HL-60/S4 treated with phorbol 12-myristate 13-acetate at 8.2 ng/mL for 4 days and 3 days (cell line): ENCODE results near the gene UBE2V1.
"Not testable (repeated sequence)": the region's sequence is repeated elsewhere in the genome, so short reads cannot be mapped to it uniquely, and the experiment has no call there.

Experiments
- in situ Hi-C: fragments of 300-500 bp; cut with MboI; formaldehyde crosslinking; loops from 2 replicates; pipeline ENCODE4 v1.15.0; 2022; ENCODE audit warnings: low sequenced_read_pairs

UBE2V1 gene

DNA sequence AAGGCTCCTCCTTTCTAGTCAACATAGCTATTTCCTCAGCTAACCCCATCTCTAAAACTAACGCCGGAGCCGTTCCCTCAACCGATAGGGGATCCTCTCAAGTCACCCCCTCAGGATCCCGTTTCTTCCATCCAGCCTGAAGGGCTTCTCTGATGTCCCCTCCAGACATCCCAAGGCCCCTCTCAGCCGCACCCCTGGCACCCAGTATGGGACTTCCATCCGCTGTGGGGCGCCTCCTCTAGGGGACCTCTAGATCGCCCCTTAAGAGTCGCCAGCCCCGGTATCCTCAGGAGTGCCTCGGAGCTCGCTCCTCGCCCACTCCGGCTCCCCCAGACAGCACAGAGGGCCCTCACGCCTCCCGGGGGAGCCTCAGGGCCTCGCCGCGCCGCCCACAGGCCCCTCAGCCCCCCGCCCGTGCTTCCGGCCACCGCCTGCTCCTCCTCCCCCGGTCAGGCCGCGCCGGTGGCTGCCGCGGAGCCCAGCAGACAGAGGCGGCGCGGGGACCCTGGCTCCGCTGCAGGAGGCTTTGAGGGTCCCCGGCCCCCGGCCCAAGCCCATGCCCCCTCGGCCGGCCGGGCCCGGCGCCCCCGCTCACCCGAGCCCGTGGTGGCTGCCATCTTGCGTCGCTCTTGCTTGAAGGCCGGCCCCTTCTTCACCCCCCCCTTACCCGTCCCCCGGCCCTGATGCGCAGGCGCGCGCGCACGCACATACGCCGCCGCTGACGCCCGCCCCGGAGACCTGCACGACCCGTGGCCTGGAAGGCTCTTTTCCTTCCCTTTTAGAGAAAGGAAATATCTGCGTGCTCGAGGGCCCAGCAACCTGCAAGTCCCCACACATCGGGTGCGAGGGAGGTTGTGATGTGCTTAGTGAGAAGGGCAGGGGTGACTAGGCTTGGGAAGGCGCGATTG lies at the start of gene UBE2V1:
TSS of gene UBE2V1 (minus strand) at position 639 of the 908 bp plus-strand sequence. CDS start at position 617, 22 bp downstream.
- in situ Hi-C loops = no loop called here

DNA sequence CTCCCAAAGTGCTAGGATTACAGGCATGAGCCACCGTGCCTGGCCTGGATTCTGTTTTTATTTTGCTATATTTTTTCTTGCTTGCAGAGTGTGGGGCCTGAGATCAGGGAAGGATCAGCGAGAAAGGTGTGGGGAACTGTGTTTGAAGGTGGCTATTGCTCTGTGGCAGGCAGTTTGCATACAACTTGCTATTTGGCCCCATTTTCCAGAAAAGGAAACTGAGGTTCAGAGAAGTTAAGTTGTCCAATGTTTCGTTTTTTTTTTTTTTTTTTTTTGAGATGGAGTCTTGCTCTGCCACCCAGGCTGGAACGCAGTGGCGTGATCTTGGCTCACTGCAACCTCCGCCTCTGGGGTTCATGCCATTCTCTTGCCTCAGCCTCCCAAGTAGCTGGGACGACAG lies 48.5 kb upstream of the UBE2V1 start:
- in situ Hi-C loops = not testable (repeated sequence)

DNA sequence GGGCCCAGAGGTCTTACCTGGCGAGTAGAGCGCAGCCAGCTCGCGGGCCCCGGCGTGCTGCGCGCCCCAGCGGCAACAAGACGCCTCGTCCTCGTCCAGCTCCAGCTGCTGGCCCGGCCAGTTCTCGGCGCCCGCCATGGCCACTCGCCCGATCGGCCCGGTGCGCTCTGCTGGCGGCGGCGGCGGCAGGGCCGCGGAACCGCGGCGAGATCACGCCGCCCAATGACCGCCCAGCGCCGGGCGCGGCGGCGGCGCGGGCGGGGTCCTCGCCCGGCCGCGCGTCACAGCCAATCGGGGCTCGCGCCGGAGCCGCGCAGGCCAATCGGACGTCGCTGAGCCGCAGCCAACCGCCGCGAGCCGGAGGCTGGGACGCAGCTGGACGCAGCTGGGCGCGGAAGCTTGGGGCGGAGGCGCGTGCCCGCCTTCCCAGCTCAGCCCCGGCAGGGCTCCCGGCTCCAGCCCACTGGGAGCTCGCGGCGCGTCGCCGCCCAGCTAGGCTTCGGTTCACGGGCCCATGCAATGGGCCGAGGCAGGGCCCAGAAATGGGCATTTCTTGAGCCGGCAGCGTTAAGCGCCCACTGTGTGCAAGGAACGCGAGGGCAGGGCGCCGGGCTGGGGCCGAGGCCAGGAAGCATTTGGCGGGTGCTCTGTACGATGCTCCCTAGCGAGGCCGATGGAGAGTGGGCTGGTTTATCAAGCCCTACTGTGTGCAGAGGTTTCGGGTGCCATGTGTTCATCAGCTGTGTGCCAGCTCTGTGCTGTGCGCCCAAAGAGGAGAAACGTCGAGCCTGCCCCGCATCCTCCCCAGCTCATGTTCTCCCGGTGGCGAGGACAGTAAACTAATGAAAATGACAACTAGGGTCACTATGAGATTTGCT lies 40.8 kb upstream of the UBE2V1 start, which contains the start of gene PEDS1:
TSS of gene PEDS1 (minus strand) at position 224 of the 878 bp plus-strand sequence. CDS start at position 138, 86 bp downstream.
- in situ Hi-C loops = no loop called here

DNA sequence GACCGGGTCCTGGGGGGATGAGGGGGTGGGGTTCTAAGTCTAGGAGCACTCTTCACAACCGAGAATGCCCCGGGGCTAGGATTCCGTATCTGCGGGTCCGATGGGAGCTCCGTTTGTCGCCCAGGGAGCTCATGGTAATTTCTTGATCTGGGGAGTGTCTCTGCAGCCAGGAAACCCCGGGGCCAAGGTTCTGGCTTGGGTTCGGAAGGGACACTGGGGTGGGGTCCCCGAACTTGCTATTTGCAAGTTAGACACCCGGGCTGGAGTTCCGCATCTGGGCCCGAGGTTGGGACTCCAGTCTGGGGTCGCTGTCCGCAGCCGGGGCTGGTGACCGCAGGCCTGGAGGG lies 40.2 kb upstream of the UBE2V1 start:
- in situ Hi-C loops = no loop called here

DNA sequence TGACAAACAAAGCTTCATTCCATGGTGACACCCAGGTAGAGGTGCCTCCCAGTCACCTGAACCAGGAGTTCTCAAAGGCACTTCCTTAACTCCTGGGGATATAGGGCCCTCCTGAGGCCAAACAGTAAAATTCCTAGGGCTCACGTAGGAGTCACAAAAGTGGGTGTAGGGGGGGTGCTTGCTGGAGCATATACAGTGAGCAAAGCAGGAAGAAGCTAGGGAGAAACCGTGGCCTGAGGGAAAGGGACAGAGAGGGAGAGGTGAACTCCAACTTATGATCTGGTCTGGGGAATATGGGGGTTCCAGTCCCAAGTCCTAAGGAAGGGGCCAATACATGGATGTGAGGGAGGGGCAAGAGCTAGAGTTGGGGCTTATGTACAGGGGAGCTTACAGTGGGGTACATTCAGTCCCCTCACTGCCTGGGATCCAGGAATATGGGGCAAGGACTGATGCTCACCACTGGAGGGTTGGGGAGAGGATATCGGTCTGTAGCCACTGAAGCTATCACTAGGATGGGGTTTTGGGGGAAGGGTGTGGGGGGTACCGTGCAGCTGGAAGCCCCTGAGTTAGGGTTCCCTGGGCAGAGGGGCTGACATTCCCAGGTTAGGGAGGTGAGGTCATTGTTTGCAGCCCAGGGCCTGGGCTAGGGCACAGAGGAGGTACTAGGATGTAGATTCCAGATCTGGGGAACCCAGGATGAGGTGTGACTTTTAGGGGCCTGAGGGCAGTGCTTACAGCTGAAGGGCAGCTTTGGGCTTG lies 39.6 kb upstream of the UBE2V1 start:
- in situ Hi-C loops = no loop called here

GRCh38 chr20:50151034-50151743 lies 38.2 kb upstream of the UBE2V1 start:
- in situ Hi-C loops = no loop called here

DNA sequence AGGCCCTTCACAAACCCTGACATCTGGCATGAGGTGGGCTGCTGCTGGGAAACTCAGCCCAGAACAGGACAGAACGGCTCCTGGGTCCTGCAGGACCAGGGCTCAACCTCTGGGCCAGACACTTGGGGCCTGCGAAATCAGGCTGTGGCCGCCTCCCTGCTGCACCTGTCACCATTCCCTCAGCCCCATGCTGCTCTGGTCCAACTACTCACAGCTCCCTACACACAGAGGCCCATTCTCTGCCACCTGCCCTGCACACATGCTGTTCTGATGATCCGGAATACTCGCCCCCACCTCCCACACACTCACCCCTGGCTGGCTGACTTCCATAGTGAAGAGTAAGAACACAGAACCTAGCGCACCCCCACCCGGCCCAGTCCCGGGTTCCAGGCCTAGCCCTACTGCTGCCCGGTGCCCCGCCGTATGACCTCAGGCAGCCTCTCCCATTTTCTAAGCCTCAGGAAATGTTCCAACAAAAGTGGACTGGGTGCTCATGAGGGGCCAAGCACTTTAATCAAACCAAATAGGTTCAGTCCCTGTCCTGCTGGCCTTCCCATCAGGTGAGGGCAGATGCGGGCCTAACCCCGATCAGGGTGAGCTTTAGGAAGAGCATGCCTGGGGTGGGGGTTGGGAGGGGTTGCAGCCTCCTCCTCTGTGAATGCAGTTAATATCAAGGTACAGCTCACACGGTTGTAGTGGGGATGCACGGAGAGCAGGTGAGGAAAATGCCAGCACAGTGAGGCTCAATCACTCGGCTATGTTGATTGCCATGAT lies 36.7 kb upstream of the UBE2V1 start:
- in situ Hi-C loops = no loop called here

GRCh38 chr20:50146732-50147662 lies 34.0 kb upstream of the UBE2V1 start:
- in situ Hi-C loops = no loop called here

GRCh38 chr20:50146214-50146613 lies 33.3 kb upstream of the UBE2V1 start:
- in situ Hi-C loops = no loop called here

DNA sequence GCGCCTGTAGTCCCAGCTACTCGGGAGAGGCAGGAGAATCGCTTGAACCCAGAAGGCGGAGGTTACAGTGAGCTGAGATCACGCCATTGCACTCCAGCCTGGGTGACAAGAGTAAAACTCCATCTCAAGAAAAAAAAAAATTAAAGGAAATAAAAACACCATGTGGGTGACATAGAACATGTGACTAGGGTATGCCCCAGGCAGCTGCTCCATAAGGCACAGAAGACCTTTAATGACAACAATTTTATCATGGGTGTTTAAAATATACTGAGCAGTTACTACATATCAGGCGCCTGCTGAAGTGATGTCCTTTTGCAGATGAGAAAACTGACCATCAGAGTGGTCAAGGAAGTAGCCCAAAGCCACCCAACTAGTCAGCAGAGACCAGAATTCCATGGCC lies 32.6 kb upstream of the UBE2V1 start:
- in situ Hi-C loops = no loop called here

GRCh38 chr20:50144362-50144761 lies 31.4 kb upstream of the UBE2V1 start:
- in situ Hi-C loops = no loop called here

GRCh38 chr20:50142812-50143211 lies 29.9 kb upstream of the UBE2V1 start:
- in situ Hi-C loops = no loop called here

DNA sequence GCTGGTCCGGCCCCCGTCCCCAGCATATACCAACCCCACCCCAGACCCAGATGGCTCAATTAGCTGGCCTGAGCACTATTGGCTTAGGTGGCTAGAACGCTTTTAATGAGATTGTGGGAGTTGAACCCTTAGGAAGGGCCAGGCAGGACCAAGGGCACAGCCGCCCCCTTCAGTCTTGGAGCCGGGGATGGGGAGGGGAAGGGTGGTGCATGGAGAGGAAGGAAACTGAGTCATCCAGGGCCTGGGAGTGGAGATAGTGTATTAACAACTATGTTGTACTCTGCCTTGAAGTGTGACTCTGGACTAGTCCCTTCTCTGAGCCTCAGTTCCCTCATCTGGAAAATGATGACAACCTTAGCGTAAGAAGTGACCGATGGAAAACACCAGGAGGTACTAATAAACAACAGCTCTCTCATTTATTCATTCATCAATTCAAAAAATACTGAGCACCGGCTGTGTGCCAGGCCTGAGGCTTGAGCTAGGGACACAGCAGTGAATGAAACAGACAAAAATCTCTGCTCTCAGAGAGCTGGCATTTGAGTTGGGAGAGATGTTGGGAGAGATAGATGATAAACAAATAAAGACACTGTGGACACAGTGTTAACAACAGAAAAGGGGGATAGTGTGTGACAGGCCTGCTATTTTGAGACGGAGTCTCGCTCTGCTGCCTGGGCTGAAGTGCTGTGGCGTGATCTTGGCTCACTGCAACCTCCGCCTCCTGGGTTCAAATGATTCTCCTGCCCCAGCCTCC lies 29.0 kb upstream of the UBE2V1 start:
- in situ Hi-C loops = no loop called here

DNA sequence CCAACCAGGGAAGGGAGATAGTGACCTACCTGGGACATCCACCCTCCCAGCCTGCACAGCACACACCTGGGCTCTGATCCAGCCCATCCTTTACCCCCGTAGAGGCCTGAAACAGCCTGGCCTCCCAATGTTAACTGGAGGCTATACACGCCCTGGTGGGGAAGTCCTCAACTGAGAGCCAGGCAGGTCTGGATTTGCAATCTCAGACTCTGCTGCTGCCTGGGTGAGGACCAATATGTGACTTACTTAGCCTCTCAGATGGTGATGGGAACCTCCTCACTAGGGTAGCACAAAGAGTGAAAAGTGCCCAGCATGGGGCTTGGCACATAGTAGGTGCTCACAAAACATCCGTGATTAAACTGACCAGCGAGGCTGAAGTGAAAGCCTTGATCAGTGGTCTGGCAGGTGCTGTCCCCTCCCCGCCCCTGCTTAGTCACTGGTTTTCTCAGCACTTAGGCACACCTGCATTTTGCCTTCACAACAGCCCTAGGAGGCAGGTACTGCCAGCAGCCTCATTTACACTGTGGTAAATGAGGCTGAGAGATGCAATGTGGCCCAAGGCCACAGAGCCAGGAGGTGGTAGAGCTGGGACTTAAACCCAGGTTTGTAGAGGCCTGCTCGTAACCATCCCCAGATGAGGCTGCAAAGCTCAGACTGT lies 28.2 kb upstream of the UBE2V1 start:
- in situ Hi-C loops = no loop called here

GRCh38 chr20:50140339-50140859 lies 27.4 kb upstream of the UBE2V1 start:
- in situ Hi-C loops = no loop called here

GRCh38 chr20:50138479-50139393 lies 25.8 kb upstream of the UBE2V1 start:
- in situ Hi-C loops = no loop called here
